Liver (tissue), 9 donors: ENCODE results near the gene IER5. TPM values are rescaled to one million over a fixed set of nuclear protein-coding genes. Genes with fewer than 3 reads are reported as not detected.

ENCODE experiments used
- DNase-seq: peaks from one replicate; pipeline ENCODE4 v3.0.0-alpha.2; 2017; ENCODE audit warnings: low spot score
- H3K27ac ChIP-seq, 2 donors: one replicate each; pipeline ENCODE4 v1.7.0; 2013; ENCODE audit warnings: inconsistent platforms in 2 of 2, low read length in 2 of 2, control low read depth in 1 of 2, low read depth in 1 of 2, mild to moderate bottlenecking in 1 of 2
- H3K27me3 ChIP-seq, 4 donors: one replicate each; pipeline versions ENCODE4 v1.6.1 to v1.7.0; 2013; ENCODE audit warnings: low read length in 3 of 4, inconsistent platforms in 1 of 4, mild to moderate bottlenecking in 1 of 4, moderate library complexity in 1 of 4; ENCODE audit not compliant: control insufficient read depth in 4 of 4, insufficient read depth in 4 of 4
- H3K36me3 ChIP-seq, 4 donors: one replicate each; pipeline versions ENCODE4 v1.6.1 to v1.7.0; 2013; ENCODE audit warnings: low read length in 3 of 4, mild to moderate bottlenecking in 3 of 4, low read depth in 1 of 4, moderate library complexity in 1 of 4; ENCODE audit not compliant: control insufficient read depth in 4 of 4, insufficient read depth in 3 of 4
- H3K4me1 ChIP-seq, 4 donors: one replicate each; pipeline versions ENCODE4 v1.6.1 to v1.7.0; 2013; ENCODE audit warnings: low read length in 3 of 4, mild to moderate bottlenecking in 3 of 4, moderate library complexity in 1 of 4; ENCODE audit not compliant: control insufficient read depth in 4 of 4, insufficient read depth in 4 of 4
- H3K4me3 ChIP-seq, 3 donors: one replicate each; pipeline versions ENCODE4 v1.6.1 to v1.7.0; 2013; ENCODE audit warnings: low read length in 3 of 3, control low read depth in 1 of 3, low read depth in 1 of 3, mild to moderate bottlenecking in 1 of 3
- H3K9ac ChIP-seq, 2 donors: one replicate each; pipeline ENCODE4 v1.7.0; 2013; ENCODE audit warnings: low read length in 2 of 2, mild to moderate bottlenecking in 2 of 2, moderate library complexity in 2 of 2, control low read depth in 1 of 2, low read depth in 1 of 2
- H3K9me3 ChIP-seq, 4 donors: one replicate each; pipeline versions ENCODE4 v1.6.1 to v1.7.0; 2013; ENCODE audit warnings: low read length in 3 of 4; ENCODE audit not compliant: control insufficient read depth in 4 of 4
- CTCF ChIP-seq: fragments of 150-350 bp; IDR thresholded peaks from 2 replicates; pipeline ENCODE4 v1.5.1; 2017; ENCODE audit warnings: improper control_type of control experiment, low read depth, low read length; ENCODE audit not compliant: missing input control
- EGR1 ChIP-seq, 2 donors: IDR thresholded peaks; 2 replicates each; pipeline ENCODE4 v1.6.1; 2016 to 2018; ENCODE audit warnings: antibody characterized with exemption in 2 of 2, low read depth in 2 of 2
- FOXA1 ChIP-seq: IDR thresholded peaks from 2 replicates; pipeline ENCODE4 v1.6.1; 2016; ENCODE audit warnings: antibody characterized with exemption
- FOXA2 ChIP-seq: IDR thresholded peaks from 2 replicates; pipeline ENCODE4 v1.6.1; 2016; ENCODE audit warnings: antibody characterized with exemption
- GABPA ChIP-seq, 2 donors: IDR thresholded peaks in 1 of 2; conservative IDR thresholded peaks in 1 of 2; 2 replicates each; pipeline ENCODE4 v1.6.1; 2016; ENCODE audit warnings: antibody characterized with exemption in 2 of 2, mild to moderate bottlenecking in 1 of 2, moderate library complexity in 1 of 2
- HNF4G ChIP-seq: IDR thresholded peaks from 2 replicates; pipeline ENCODE4 v1.6.1; 2016; ENCODE audit warnings: antibody characterized with exemption
- JUND ChIP-seq, 2 donors: IDR thresholded peaks; 2 replicates each; pipeline ENCODE4 v1.6.1; 2016; ENCODE audit warnings: antibody characterized with exemption in 2 of 2
- NR2F2 ChIP-seq: IDR thresholded peaks from 2 replicates; pipeline ENCODE4 v1.6.1; 2016; ENCODE audit warnings: antibody characterized with exemption
- RAD21 ChIP-seq, 2 donors: IDR thresholded peaks; 2 replicates each; pipeline ENCODE4 v1.6.1; 2016; ENCODE audit warnings: antibody characterized with exemption in 2 of 2, mild to moderate bottlenecking in 2 of 2
- REST ChIP-seq: IDR thresholded peaks from 2 replicates; pipeline ENCODE4 v1.6.1; 2016; ENCODE audit warnings: antibody characterized with exemption, mild to moderate bottlenecking
- RXRA ChIP-seq, 2 donors: IDR thresholded peaks; 2 replicates each; pipeline ENCODE4 v1.6.1; 2017 to 2018; ENCODE audit warnings: antibody characterized with exemption in 2 of 2, mild to moderate bottlenecking in 1 of 2
- TAF1 ChIP-seq: conservative IDR thresholded peaks from 2 replicates; pipeline ENCODE4 v1.6.1; 2016; ENCODE audit warnings: antibody characterized with exemption, mild to moderate bottlenecking
- YY1 ChIP-seq: IDR thresholded peaks from 2 replicates; pipeline ENCODE4 v1.6.1; 2016; ENCODE audit warnings: antibody characterized with exemption, mild to moderate bottlenecking
- WGBS: extraction: QIAGEN DNeasy Blood & Tissue Kit; methylation state at CpG from one replicate; pipeline ENCODE4 v1.1.7; 2013; 5-methylcytosine and 5-hydroxymethylcytosine counted together
- polyA plus RNA-seq, 2 donors: library from polyadenylated mRNA; stranded (reverse) in 1 of 2; unstranded in 1 of 2; fragments of 200-250 nt in 1 of 2; fragments of >200 nt in 1 of 2; fragmentation: Nextera tagmentation in 1 of 2; extraction: Ambion mirVana in 1 of 2; gene quantifications; one replicate each; pipeline versions ENCODE4 v1.2.1 to v1.2.3, GENCODE V29; 2013 to 2015
- total RNA-seq, 2 donors: library from RNA; depleted of rRNA; stranded (reverse); fragments of >200 nt; gene quantifications; one replicate each; pipeline ENCODE4 v1.2.3, GENCODE V29; 2014
- TF ChIP-seq, protein P1 (sequence below): IDR thresholded peaks from 2 replicates; pipeline ENCODE4 v1.6.1; 2016; ENCODE audit warnings: antibody characterized with exemption
- donor health status: healthy.
- donor health status: healthy.
- donor health status: healthy.
- donor health status: healthy.
- donor health status: healthy.

IER5 gene
- total and polyA plus RNA-seq, 4 donors = 0.56 to 8.4 (median 2.4) TPM

DNA sequence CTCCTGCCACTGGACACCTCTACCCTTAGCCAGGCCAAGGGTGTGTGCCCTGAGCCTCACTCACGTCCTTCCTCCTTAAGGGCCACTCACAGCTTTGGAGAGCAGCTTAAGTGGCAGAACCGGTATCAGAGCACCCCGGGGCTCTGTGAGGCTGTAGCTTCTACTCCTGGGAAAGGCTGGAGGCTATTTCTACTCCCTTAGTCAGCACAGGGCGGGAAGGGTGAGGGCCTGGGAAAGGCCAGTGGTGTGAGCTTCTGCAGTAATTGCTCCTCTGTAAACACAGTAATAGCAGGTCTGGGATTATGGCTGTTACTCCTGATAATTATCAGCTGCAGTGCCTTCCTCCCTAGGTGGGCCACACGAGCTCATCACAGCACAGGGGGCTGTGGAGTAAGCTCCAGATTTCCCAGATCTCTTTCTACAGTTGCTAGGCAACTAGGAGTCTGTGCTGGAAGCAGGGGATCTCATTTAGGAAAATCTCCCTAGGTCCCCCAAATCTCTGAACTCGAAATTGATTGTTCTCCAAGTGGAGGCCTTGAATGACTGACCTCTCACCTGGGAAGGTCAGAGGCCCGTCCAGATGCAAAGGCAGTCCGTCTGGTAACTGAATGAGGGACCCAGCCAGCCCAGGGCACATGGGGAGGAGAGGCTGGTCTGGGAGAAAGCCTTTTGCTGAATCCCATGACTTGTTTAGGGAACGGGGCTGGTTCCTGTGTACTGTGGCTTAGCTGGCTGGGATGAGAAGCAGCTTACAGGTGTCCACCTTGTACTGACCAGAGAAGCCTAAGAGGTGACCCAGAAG lies 29.3 kb downstream of the IER5 start:
- DNase-seq = no peak
- Histone ChIP-seq H3K27ac (no peak overlapping the region), H3K9ac (no peak overlapping the region), H3K27me3 (no peaks in the 10 kb centered on the region), H3K4me1 (peaks cover 5 to 6% (median 5%) of the 10 kb centered on the region in 4 donors), H3K4me3 (no peak overlapping the region), H3K36me3 (no peaks in the 10 kb centered on the region), H3K9me3 (no peaks in the 10 kb centered on the region)
- TF ChIP-seq YY1 (no peak), NR2F2 (no peak), HNF4G (no peak), RAD21 (IDR thresholded peaks at IDR 0.05) (no peak), FOXA2 (no peak), TAF1 (no peak), FOXA1 (no peak), EGR1 (IDR thresholded peaks at IDR 0.05; ENCODE audit: low read depth in 2 of 2) (no peak), RXRA (IDR thresholded peaks at IDR 0.05) (no peak), GABPA (IDR thresholded peaks at IDR 0.05 in 1 of 2, conservative IDR thresholded peaks at IDR 0.05 in 1 of 2) (no peak), JUND (IDR thresholded peaks at IDR 0.05) (no peak)
- TF ChIP-seq, protein P1, sequence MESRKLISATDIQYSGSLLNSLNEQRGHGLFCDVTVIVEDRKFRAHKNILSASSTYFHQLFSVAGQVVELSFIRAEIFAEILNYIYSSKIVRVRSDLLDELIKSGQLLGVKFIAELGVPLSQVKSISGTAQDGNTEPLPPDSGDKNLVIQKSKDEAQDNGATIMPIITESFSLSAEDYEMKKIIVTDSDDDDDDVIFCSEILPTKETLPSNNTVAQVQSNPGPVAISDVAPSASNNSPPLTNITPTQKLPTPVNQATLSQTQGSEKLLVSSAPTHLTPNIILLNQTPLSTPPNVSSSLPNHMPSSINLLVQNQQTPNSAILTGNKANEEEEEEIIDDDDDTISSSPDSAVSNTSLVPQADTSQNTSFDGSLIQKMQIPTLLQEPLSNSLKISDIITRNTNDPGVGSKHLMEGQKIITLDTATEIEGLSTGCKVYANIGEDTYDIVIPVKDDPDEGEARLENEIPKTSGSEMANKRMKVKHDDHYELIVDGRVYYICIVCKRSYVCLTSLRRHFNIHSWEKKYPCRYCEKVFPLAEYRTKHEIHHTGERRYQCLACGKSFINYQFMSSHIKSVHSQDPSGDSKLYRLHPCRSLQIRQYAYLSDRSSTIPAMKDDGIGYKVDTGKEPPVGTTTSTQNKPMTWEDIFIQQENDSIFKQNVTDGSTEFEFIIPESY = no peak
- WGBS = 73% methylated on average over 9 of the region's 9 CpGs

DNA sequence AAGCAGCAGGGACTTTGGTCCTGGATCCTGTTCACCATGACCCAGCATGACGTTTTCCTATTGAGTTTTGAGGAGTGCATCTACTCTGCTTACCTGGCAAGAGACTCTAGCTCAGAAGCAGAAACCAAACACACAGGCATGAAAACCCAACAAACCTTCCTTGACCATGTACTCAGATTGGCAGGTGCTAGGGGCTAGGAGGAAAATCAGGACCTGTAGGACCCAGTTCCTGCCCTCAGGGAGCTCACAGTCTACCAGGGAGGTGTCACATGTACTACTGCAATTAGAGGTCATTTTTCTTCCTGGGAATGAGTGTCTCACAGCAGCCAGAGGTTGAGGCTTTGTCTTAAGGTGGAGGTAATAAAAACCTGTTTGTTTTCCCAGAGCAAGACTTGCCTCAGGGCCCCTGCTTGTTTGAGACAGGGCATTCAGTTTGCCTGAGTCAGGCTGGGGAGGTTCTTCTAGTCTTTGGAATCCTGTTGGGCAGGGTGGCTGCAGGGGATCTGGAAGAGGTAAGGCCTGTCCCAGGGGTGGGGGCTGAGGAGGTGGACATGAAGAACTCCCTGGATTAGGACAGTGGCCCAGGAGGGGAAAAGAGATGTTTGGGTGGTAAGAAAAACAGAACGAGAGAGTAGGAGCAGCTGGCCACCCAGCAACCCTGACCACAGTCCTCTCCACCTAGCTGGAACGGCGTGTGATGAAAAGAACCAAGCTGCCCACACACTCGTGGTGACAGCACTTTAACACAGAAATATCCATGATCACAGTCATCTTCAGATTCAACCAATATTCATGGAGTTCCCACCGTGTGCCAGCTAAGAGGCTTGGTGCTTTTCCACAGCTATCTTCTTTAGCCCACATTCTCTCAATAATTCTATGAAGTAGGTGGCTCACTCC lies 30.8 kb downstream of the IER5 start:
- no peaks in the 10 kb centered on the region for H3K4me1 ChIP-seq
- DNase-seq = no peak

More for the DNA sequence above, 30.8 kb downstream of the IER5 start:
- no peaks in the 10 kb centered on the region for H3K9me3 ChIP-seq
- no peaks in the 10 kb centered on the region for H3K27me3 ChIP-seq
- H3K4me3 ChIP-seq = no peak overlapping the region
- no peak overlapping the region for H3K9ac ChIP-seq
- H3K36me3 ChIP-seq = no peaks in the 10 kb centered on the region
- TF ChIP-seq REST = no peak
- TF ChIP-seq RXRA (IDR thresholded peaks at IDR 0.05) = no peak
- TF ChIP-seq FOXA1 = no peak
- no peak for TF ChIP-seq CTCF
- no peak for TF ChIP-seq EGR1 (IDR thresholded peaks at IDR 0.05; ENCODE audit: low read depth in 2 of 2)
- no peak for TF ChIP-seq FOXA2
- WGBS = 84% methylated on average over 6 of the region's 6 CpGs
- no peak overlapping the region for H3K27ac ChIP-seq
